ENCODE data around the gene MADD. TPM values are rescaled to one million over a fixed set of nuclear protein-coding genes. Genes with fewer than 3 reads are reported as not detected.

MADD gene
- total RNA-seq, 1 experiment from 2014 or later = 41.0 TPM

DNA sequence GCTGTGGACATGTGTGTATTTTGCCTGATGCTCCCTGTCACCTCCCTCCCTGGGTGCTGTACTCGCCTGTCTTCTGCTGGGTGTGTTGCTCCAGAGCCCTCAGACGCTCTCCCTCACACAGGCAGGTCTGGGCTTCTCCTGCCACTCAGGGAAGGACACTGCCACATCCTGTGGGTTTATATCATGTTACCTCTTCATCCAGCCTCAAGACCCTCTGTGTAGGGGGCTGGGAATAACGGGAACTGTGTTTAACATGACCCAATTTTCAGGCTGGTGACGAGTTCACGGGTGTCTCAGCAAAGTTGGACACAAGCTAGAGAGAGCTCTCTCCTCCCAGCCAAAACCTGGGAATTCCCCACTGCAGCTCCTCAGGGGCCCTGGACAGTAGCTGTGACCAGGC, 58.0 kb downstream of the MADD start:
- H3K4ac ChIP-seq (ENCODE audit: low read depth, low read length) = no peak overlapping the region
- H3K27ac ChIP-seq (ENCODE audit: insufficient read length, low read depth, low read length) = no peak overlapping the region
- peaks cover 4 to 37% (median 28%) of the 10 kb centered on the region in 3 experiments; a peak in 5 of 7 replicates for H3K36me3 Mint-ChIP-seq (ENCODE audit: insufficient read depth in 1 of 3, low read depth in 3 of 3)
- no peak overlapping the region for H3K4me2 ChIP-seq (ENCODE audit: insufficient read depth, insufficient read length, low read length)
- no peaks in the 10 kb centered on the region for H3K23me2 ChIP-seq (ENCODE audit: insufficient read length, low read depth, low read length, poor library complexity, severe bottlenecking)
- no peak overlapping the region for H2BK12ac ChIP-seq (ENCODE audit: insufficient read length, low read depth, low read length)
- no peaks in the 10 kb centered on the region for H3K79me2 ChIP-seq (ENCODE audit: insufficient read depth, low read length)
- H4K8ac ChIP-seq (replicated peaks; ENCODE audit: insufficient read length, low read depth, low read length) = no peak overlapping the region
- no peaks in the 10 kb centered on the region for H3K9me3 Mint-ChIP-seq
- no peaks in the 10 kb centered on the region for H3K4me1 ChIP-seq (ENCODE audit: insufficient read depth, low read length)
- no peak overlapping the region for H4K5ac ChIP-seq (ENCODE audit: insufficient read length, low read depth, low read length)
- H2BK5ac ChIP-seq (ENCODE audit: insufficient read length, low read length) = no peak overlapping the region
- WGBS (ENCODE audit: extremely low coverage, insufficient read length, low lambda C conversion rate) = no CpG with 5 or more reads among the region's 5 CpGs
- no peak overlapping the region for H3K18ac ChIP-seq (ENCODE audit: insufficient read length, low read depth, low read length)
- no peak overlapping the region for H2BK20ac ChIP-seq (ENCODE audit: low read depth, low read length, poor library complexity, severe bottlenecking)
- TF ChIP-seq, protein P1, sequence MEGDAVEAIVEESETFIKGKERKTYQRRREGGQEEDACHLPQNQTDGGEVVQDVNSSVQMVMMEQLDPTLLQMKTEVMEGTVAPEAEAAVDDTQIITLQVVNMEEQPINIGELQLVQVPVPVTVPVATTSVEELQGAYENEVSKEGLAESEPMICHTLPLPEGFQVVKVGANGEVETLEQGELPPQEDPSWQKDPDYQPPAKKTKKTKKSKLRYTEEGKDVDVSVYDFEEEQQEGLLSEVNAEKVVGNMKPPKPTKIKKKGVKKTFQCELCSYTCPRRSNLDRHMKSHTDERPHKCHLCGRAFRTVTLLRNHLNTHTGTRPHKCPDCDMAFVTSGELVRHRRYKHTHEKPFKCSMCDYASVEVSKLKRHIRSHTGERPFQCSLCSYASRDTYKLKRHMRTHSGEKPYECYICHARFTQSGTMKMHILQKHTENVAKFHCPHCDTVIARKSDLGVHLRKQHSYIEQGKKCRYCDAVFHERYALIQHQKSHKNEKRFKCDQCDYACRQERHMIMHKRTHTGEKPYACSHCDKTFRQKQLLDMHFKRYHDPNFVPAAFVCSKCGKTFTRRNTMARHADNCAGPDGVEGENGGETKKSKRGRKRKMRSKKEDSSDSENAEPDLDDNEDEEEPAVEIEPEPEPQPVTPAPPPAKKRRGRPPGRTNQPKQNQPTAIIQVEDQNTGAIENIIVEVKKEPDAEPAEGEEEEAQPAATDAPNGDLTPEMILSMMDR (conservative IDR thresholded peaks at IDR 0.05) = no peak
- H3K9ac ChIP-seq (ENCODE audit: extremely low read depth, insufficient read length, low read length) = no peak overlapping the region
- no peak overlapping the region for H2BK15ac ChIP-seq (ENCODE audit: low read depth, low read length)
- H3K56ac ChIP-seq (ENCODE audit: insufficient read length, low read depth, low read length) = no peak overlapping the region
- no peak overlapping the region for H4K91ac ChIP-seq (ENCODE audit: insufficient read length, low read depth, low read length)
- H3K14ac ChIP-seq (ENCODE audit: insufficient read depth, low read length) = no peak overlapping the region
- H2AK5ac ChIP-seq (ENCODE audit: insufficient read length, low read length) = no peak overlapping the region
- no peaks in the 10 kb centered on the region for H3K79me1 ChIP-seq (ENCODE audit: insufficient read depth, low read depth, low read length, poor library complexity, severe bottlenecking)
- H3K4me1 Mint-ChIP-seq = no peaks in the 10 kb centered on the region
- H3K27me3 ChIP-seq (ENCODE audit: insufficient read depth, low read length) = no peaks in the 10 kb centered on the region
- H3K27ac Mint-ChIP-seq = peak overlapping the region in 2 of 3 experiments; percentile 8 to 79; a peak in 1 of 7 replicates
- H3K9me3 ChIP-seq (ENCODE audit: control insufficient read depth, low read depth, low read length) = no peaks in the 10 kb centered on the region
- H3K23ac ChIP-seq (ENCODE audit: insufficient read length, low read depth, low read length) = no peak overlapping the region
- H2AFZ ChIP-seq (ENCODE audit: low read length) = no peak overlapping the region
- H2BK120ac ChIP-seq (ENCODE audit: low read depth, low read length, poor library complexity, severe bottlenecking) = no peak overlapping the region
- no peaks in the 10 kb centered on the region for H4K20me1 ChIP-seq (ENCODE audit: control insufficient read depth, insufficient read depth, insufficient read length)
- H3K4me3 Mint-ChIP-seq = no peak overlapping the region
- H3K27me3 Mint-ChIP-seq (ENCODE audit: low read depth) = no peaks in the 10 kb centered on the region
- no peak for DNase-seq
- H3T11ph ChIP-seq (ENCODE audit: low read length) = no peak overlapping the region
